Measurements from ENCODE around the gene RNF182. TPM values are rescaled to one million over a fixed set of nuclear protein-coding genes. Genes with fewer than 3 reads are reported as not detected.
"Not testable (repeated sequence)": the region's sequence is repeated elsewhere in the genome, so short reads cannot be mapped to it uniquely, and the experiment has no call there.

RNF182 gene
- total and polyA plus RNA-seq, 9 of the 15 experiments (the other 6 are each of a cell fraction or from before 2014, with no cell fraction given): 12.8 to 22.8 (median 17.5) TPM

DNA sequence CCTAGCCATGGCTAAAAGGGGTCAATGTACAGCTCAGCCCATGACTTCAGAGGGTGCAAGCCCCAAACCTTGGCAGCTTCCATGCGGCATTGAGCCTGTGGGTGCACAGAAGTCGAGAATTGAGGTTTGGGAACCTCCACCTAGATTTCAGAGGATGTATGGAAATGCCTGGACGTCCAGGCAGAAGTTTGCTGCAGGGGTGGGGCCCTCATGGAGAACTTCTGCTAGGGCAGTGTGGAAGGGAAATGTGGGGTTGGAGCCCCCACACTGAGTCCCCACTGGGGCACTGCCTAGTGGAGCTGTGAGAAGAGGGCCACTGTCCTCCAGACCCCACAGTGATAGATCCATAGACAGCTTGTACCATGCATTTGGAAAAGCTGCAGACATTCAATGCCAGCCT lies 47.9 kb downstream of the RNF182 start:
- H3K27me3 ChIP-seq (ENCODE audit: control insufficient read depth in 2 of 2, insufficient read depth in 2 of 2, low read length in 2 of 2); DNase-seq (ENCODE audit: extremely low read depth in 1 of 4, low spot score in 3 of 4); ATAC-seq; H3K9ac ChIP-seq (ENCODE audit: insufficient read depth in 1 of 2, low read depth in 2 of 2, low read length in 2 of 2); FAIRE-seq; H3K4me2 ChIP-seq (ENCODE audit: insufficient read depth, low read length); BruUV-seq (replicated peaks); intact Hi-C loops (cut with micrococcal nuclease); H3K27ac ChIP-seq (ENCODE audit: extremely low read depth, low read depth, low read length); CTCF ChIA-PET (ENCODE audit: low intra/inter-chr PET ratio); H3K4me3 ChIP-seq; H3K9me1 ChIP-seq (ENCODE audit: control insufficient read depth, insufficient read depth, low read length); H4K20me1 ChIP-seq (replicated peaks; ENCODE audit: control insufficient read depth, insufficient read depth, low read length); in situ Hi-C loops (cut with MboI); H3K79me2 ChIP-seq (ENCODE audit: control insufficient read depth, insufficient read depth, low read length); H2AFZ ChIP-seq (ENCODE audit: low read depth, low read length); H3K4me1 ChIP-seq (replicated peaks in 1 of 2; ENCODE audit: control insufficient read depth in 2 of 2, insufficient read depth in 2 of 2, low read length in 2 of 2); POLR2A ChIA-PET: not testable (repeated sequence)
- Histone ChIP-seq H3K9me3 (replicated peaks; ENCODE audit: control insufficient read depth, insufficient read depth, low read depth, low read length) (peaks cover 29% of the 10 kb centered on the region), H3K36me3 (ENCODE audit: control insufficient read depth, insufficient read depth, low read length) (peaks cover 15% of the 10 kb centered on the region)
- WGBS (ENCODE audit: insufficient coverage, low coverage, missing lambda C conversion rate): 72% methylated on average over 3 of the region's 3 CpGs
- TF ChIP-seq TRIM28 (IDR thresholded peaks at IDR 0.05): peak; percentile 97
- TF ChIP-seq HLTF (IDR thresholded peaks at IDR 0.05): 0 out of 2 replicates have a peak, but pooled peaks have one; percentile 63
- TF ChIP-seq, protein P1, sequence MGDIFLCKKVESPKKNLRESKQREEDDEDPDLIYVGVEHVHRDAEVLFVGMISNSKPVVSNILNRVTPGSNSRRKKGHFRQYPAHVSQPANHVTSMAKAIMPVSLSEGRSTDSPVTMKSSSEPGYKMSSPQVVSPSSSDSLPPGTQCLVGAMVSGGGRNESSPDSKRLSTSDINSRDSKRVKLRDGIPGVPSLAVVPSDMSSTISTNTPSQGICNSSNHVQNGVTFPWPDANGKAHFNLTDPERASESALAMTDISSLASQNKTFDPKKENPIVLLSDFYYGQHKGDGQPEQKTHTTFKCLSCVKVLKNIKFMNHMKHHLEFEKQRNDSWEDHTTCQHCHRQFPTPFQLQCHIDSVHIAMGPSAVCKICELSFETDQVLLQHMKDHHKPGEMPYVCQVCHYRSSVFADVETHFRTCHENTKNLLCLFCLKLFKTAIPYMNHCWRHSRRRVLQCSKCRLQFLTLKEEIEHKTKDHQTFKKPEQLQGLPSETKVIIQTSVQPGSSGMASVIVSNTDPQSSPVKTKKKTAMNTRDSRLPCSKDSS (IDR thresholded peaks at IDR 0.05; ENCODE audit: low read depth, partially characterized antibody): peak; percentile 93
- peak; percentile 69; the same call in 1 of the 2 replicates for TF ChIP-seq ZEB2 (IDR thresholded peaks at IDR 0.05)
- peak; percentile 84; the same call in 1 of the 2 replicates for TF ChIP-seq XRCC3 (IDR thresholded peaks at IDR 0.05)
- peak; percentile 35 to 81; a peak in 3 of 4 replicates for TF ChIP-seq TRIM24 (IDR thresholded peaks at IDR 0.05)
- peak; percentile 39 for TF ChIP-seq ZFP36 (IDR thresholded peaks at IDR 0.05; ENCODE audit: low read depth, low read length, partially characterized antibody)
- TF ChIP-seq, protein P2, sequence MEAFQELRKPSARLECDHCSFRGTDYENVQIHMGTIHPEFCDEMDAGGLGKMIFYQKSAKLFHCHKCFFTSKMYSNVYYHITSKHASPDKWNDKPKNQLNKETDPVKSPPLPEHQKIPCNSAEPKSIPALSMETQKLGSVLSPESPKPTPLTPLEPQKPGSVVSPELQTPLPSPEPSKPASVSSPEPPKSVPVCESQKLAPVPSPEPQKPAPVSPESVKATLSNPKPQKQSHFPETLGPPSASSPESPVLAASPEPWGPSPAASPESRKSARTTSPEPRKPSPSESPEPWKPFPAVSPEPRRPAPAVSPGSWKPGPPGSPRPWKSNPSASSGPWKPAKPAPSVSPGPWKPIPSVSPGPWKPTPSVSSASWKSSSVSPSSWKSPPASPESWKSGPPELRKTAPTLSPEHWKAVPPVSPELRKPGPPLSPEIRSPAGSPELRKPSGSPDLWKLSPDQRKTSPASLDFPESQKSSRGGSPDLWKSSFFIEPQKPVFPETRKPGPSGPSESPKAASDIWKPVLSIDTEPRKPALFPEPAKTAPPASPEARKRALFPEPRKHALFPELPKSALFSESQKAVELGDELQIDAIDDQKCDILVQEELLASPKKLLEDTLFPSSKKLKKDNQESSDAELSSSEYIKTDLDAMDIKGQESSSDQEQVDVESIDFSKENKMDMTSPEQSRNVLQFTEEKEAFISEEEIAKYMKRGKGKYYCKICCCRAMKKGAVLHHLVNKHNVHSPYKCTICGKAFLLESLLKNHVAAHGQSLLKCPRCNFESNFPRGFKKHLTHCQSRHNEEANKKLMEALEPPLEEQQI (IDR thresholded peaks at IDR 0.05): peak; percentile 68; the same call in 1 of the 2 replicates
- TF ChIP-seq, protein P3, sequence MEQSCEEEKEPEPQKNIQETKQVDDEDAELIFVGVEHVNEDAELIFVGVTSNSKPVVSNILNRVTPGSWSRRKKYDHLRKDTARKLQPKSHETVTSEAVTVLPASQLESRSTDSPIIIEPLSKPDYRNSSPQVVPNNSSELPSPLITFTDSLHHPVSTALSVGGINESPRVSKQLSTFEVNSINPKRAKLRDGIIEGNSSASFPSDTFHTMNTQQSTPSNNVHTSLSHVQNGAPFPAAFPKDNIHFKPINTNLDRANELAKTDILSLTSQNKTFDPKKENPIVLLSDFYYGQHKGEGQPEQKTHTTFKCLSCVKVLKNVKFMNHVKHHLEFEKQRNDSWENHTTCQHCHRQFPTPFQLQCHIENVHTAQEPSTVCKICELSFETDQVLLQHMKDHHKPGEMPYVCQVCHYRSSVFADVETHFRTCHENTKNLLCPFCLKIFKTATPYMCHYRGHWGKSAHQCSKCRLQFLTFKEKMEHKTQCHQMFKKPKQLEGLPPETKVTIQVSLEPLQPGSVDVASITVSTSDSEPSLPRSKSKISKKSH (CRISPR knock-in tag; IDR thresholded peaks at IDR 0.05): 0 out of 2 replicates have a peak, but pooled peaks have one; percentile 23
- 0 out of 2 replicates have a peak, but pooled peaks have one; percentile 19 for TF ChIP-seq FOXP1 (CRISPR knock-in tag; IDR thresholded peaks at IDR 0.05)
- TF ChIP-seq CBX1 (IDR thresholded peaks at IDR 0.05; ENCODE audit: low read depth): peak; percentile 96
- TF ChIP-seq CC2D1A (IDR thresholded peaks at IDR 0.05): 0 out of 2 replicates have a peak, but pooled peaks have one; percentile 37
- TF ChIP-seq CBX3 (IDR thresholded peaks at IDR 0.05; ENCODE audit: borderline replicate concordance in 1 of 2, low read length in 2 of 2): peak; percentile 26 to 27; a peak in 2 of 3 replicates
- TF ChIP-seq CBX5 (IDR thresholded peaks at IDR 0.05; ENCODE audit: borderline replicate concordance, low read depth): peak; percentile 98
